Right atrium auricular region (tissue), 2 donors: ENCODE results near the gene TSNAX. TPM values are rescaled to one million over a fixed set of nuclear protein-coding genes. Genes with fewer than 3 reads are reported as not detected.

ENCODE experiments used
- DNase-seq: peaks from one replicate; pipeline ENCODE4 v3.0.0-alpha.2; 2019; ENCODE audit warnings: low spot score
- H3K27ac ChIP-seq, 2 donors: fragments of 200-600 bp; sonication (generic); 1 replicate in 1 of 2; 2 replicates in 1 of 2; pipeline ENCODE4 v1.5.1; 2016 to 2019
- H3K27me3 ChIP-seq, 2 donors: fragments of 200-600 bp; sonication (generic); one replicate each; pipeline versions ENCODE4 v1.5.1 to v1.6.0; 2017 to 2019
- H3K36me3 ChIP-seq: fragments of 200-600 bp; sonication (generic); one replicate; pipeline ENCODE4 v1.5.1; 2016
- H3K4me1 ChIP-seq, 2 donors: fragments of 200-600 bp; sonication (generic); one replicate each; pipeline versions ENCODE4 v1.5.1 to v1.6.0; 2017 to 2019
- H3K4me3 ChIP-seq, 2 donors: fragments of 200-600 bp; sonication (generic); 1 replicate in 1 of 2; 2 replicates in 1 of 2; pipeline ENCODE4 v1.5.1; 2017 to 2019; ENCODE audit warnings: mild to moderate bottlenecking in 1 of 2, moderate library complexity in 1 of 2
- H3K9me3 ChIP-seq, 2 donors: fragments of 200-600 bp; sonication (generic); one replicate each; pipeline ENCODE4 v1.5.1; 2019
- total RNA-seq, 2 donors: library from RNA; depleted of rRNA; stranded (reverse); fragments of >200 nt; gene quantifications; one replicate each; pipeline ENCODE4 v1.1.0, GENCODE V29; 2016
- TF ChIP-seq, protein P1 (sequence below), 2 donors: fragments of 200-600 bp; sonication (generic); IDR thresholded peaks; one replicate each; pipeline ENCODE4 v1.5.1; 2019; ENCODE audit warnings: antibody characterized with exemption in 2 of 2

The TSNAX gene
- total RNA-seq, 2 donors from 2014 or later, result 19.5 to 26.3 TPM

DNA sequence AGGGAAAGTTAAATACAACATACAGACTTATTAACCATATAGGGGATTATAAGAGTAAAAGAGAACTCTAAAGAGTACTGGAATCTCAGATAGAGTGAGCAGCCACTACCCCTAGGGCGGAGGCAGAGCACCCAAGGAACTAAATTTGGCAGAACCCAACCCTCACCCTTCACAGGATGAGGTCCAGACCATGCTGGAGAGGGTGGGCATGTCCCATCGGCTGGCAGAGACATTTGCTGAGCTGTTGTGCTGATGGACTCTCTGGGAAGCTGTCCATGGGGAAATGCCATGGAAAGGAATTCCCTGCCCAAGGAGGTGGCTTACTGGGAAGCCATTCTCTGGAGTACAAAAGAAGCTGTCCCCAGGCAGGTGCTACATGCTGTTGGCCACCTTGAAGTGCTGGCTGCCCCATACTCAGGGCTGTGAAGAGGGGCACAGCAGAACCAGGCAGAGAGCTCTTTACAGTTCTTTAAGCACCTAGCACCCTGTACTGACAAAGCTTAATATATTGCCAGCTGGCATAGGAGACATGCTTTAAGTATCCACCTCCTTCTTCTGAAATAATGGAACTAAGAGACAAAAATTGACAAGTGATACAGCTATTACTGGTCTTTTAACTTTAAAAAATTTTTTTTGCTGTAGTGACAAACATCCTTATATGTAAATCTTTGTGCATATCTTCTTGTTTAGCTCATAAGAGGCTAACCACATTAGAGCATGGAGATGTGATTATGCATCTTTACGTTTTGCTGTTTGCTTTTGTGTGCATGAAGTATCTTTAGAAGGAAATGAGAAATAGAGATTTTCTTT lies 29.6 kb downstream of the TSNAX start:
- no peaks in the 10 kb centered on the region for H3K9me3 ChIP-seq
- TF ChIP-seq, protein P1, sequence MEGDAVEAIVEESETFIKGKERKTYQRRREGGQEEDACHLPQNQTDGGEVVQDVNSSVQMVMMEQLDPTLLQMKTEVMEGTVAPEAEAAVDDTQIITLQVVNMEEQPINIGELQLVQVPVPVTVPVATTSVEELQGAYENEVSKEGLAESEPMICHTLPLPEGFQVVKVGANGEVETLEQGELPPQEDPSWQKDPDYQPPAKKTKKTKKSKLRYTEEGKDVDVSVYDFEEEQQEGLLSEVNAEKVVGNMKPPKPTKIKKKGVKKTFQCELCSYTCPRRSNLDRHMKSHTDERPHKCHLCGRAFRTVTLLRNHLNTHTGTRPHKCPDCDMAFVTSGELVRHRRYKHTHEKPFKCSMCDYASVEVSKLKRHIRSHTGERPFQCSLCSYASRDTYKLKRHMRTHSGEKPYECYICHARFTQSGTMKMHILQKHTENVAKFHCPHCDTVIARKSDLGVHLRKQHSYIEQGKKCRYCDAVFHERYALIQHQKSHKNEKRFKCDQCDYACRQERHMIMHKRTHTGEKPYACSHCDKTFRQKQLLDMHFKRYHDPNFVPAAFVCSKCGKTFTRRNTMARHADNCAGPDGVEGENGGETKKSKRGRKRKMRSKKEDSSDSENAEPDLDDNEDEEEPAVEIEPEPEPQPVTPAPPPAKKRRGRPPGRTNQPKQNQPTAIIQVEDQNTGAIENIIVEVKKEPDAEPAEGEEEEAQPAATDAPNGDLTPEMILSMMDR (IDR thresholded peaks at IDR 0.05), result no peak
- no peak for DNase-seq

DNA sequence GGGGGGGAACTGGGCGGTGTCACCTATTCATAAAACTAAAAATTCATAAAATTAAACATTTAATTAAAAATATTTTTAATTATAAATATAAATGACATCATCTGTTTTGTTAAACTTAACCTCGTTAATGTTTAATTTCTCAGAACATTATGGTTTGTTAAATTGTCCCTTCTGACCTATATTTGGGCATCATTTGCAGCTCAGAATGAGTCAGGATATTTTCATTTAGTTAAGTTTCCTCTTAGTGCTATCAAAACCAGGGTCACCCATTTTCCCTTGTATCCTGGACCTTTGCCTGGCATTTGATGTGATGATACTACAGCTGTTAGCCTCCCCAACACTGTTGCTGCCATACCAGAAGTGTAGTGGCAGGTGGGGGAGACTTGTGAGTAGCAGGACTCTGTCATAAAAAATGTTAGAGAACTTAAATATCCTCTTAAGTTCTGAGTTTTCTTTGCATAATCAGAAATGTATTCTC lies 30.3 kb downstream of the TSNAX start:
- DNase-seq, result no peak
- no peak overlapping the region for H3K27ac ChIP-seq

More for the DNA sequence above, 29.6 kb downstream of the TSNAX start:
- Histone ChIP-seq H3K27ac (no peak overlapping the region), H3K4me3 (no peak overlapping the region), H3K27me3 (no peaks in the 10 kb centered on the region), H3K36me3 (peaks cover 9% of the 10 kb centered on the region), H3K4me1 (peaks cover 0 to 19% of the 10 kb centered on the region in 2 donors)

DNA sequence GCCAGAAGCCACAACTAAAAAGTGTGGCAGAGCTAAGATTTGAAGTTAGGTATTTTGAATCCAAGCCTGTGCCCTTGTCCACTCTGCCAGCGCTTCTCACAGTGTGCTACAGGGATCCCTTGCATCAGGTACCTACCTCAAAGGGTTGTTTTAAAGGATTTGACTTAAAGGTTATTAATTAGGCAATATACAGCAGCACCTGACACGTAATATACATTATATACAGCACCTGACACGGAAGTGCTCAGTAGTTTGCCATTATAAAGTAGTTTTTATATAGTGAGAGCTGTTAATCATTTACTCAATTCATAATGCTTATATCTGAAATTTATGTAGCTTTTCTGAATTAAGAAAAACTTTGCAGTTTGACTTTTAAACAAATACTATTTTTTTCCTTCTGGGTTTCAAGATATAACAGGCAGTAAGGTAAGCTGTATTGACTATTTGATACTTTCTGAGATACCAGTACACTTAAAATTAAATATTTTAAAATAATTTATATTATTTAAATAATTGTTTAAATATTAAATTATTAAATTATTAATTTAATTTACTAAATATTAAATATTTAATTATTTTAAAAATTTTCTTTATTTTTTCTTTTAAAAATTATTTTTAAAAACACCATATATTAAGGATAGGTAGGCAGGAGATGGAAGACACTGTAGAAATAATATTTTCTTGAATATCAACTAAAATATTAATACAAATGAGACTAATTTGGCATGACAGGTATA lies 33.3 kb downstream of the TSNAX start:
- no peak overlapping the region for H3K27ac ChIP-seq
- H3K9me3 ChIP-seq, result no peaks in the 10 kb centered on the region

More for the DNA sequence above, 30.3 kb downstream of the TSNAX start:
- H3K4me3 ChIP-seq, result no peak overlapping the region
- H3K4me1 ChIP-seq, result peaks cover 0 to 18% of the 10 kb centered on the region in 2 donors
- no peaks in the 10 kb centered on the region for H3K27me3 ChIP-seq
- TF ChIP-seq, protein P1 (IDR thresholded peaks at IDR 0.05), result no peak
- peaks cover 9% of the 10 kb centered on the region for H3K36me3 ChIP-seq
- no peaks in the 10 kb centered on the region for H3K9me3 ChIP-seq

DNA sequence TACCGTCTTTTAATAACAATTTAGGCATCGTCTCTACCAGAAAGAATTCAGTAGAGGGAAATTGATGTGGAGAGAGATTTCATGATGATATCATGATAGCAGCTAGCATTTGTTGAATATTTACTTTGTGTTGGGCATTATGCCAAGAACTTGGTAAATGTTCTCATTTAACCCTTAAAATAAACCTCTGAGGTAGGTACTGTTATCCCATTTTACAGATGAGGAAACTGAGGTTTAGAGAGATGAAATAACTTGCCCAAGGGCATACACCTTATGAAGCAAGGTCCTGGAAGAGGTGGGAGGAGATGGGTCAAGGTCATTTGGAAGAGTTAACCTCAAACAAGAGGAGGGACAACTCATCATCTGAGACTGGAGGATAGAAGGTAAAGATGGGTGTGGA lies 34.8 kb downstream of the TSNAX start:
- no peak for DNase-seq
- H3K27ac ChIP-seq, result no peak overlapping the region
- H3K9me3 ChIP-seq, result no peaks in the 10 kb centered on the region
- TF ChIP-seq, protein P1 (IDR thresholded peaks at IDR 0.05), result no peak
- no peak overlapping the region for H3K4me3 ChIP-seq
- H3K27me3 ChIP-seq, result no peaks in the 10 kb centered on the region
- peaks cover 0 to 3% of the 10 kb centered on the region in 2 donors for H3K4me1 ChIP-seq
- peaks cover 26% of the 10 kb centered on the region for H3K36me3 ChIP-seq

More for the DNA sequence above, 33.3 kb downstream of the TSNAX start:
- TF ChIP-seq, protein P1 (IDR thresholded peaks at IDR 0.05), result no peak
- DNase-seq, result no peak
- H3K4me1 ChIP-seq, result peaks cover 0 to 15% of the 10 kb centered on the region in 2 donors
- H3K27me3 ChIP-seq, result no peaks in the 10 kb centered on the region
- peaks cover 19% of the 10 kb centered on the region for H3K36me3 ChIP-seq
- no peak overlapping the region for H3K4me3 ChIP-seq

DNA sequence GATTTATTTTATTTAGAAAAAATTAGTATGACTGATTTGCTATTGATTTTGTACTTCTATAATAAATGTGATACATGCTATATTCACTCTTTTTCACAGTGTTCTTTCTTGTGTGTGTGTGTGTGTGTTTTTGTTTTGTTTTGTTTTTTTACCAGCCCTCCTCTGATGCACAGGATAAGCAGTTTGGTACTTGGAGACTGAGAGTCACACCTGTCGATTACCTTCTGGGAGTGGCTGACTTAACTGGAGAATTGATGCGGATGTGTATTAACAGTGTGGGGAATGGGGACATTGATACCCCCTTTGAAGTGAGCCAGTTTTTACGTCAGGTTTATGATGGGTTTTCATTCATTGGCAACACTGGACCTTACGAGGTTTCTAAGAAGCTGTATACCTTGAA lies 35.9 kb downstream of the TSNAX start:
- TF ChIP-seq, protein P1 (IDR thresholded peaks at IDR 0.05), result no peak
- Histone ChIP-seq H3K4me3 (no peak overlapping the region), H3K9me3 (no peaks in the 10 kb centered on the region), H3K4me1 (no peaks in the 10 kb centered on the region), H3K27ac (no peak overlapping the region), H3K27me3 (no peaks in the 10 kb centered on the region), H3K36me3 (peaks cover 26% of the 10 kb centered on the region)
- DNase-seq, result no peak
